H1 (cell line): ENCODE results near the gene BIRC2.

ENCODE experiments used
- BRCA1 ChIP-seq: IDR thresholded peaks from 2 replicates; pipeline ENCODE4 v1.6.1; 2012; ENCODE audit warnings: low read depth, low read length, improper control_type of control experiment
- EP300 ChIP-seq, 2 experiments: IDR thresholded peaks; 1 replicate in 1 of 2; 2 replicates in 1 of 2; pipeline ENCODE4 v1.6.1; 2011 to 2012; ENCODE audit warnings: low read depth in 2 of 2, low read length in 2 of 2, mild to moderate bottlenecking in 2 of 2, borderline replicate concordance in 1 of 2, inconsistent platforms in 1 of 2, moderate library complexity in 1 of 2
- POLR2A ChIP-seq, 2 experiments: IDR thresholded peaks; 1 replicate in 1 of 2; 2 replicates in 1 of 2; pipeline ENCODE4 v1.6.1; 2011; ENCODE audit warnings: low read depth in 2 of 2, low read length in 2 of 2, mild to moderate bottlenecking in 2 of 2; ENCODE audit errors: control extremely low read depth in 1 of 2
- TF ChIP-seq, protein P1 (sequence below), 3 experiments: IDR thresholded peaks; 1 replicate in 2 of 3; 2 replicates in 1 of 3; pipeline versions ENCODE4 v1.5.1 to v1.6.1; 2011; ENCODE audit warnings: low read length in 3 of 3, mild to moderate bottlenecking in 3 of 3, inconsistent platforms in 2 of 3, low read depth in 1 of 3, moderate library complexity in 1 of 3; ENCODE audit not compliant: insufficient read depth in 1 of 3; ENCODE audit errors: control extremely low read depth in 1 of 3

DNA sequence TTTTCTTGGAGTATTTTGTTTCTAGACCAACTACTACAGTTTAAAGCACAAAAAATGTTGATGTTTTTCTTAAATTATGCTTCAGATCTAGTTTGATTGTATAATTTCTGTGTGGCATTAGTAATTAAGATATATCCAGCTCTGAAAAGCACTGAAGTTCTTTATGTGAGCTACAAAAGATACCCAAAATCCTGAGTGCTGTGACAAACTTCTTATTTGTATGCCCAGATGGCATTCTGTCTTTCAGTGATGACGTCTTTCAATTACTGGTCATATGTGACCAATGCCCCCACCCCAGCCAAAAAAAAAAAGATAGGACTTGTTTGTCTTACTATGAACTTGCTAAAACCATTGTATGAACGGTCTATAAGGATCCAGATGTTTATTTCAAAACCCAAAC, 51.3 kb downstream of the BIRC2 start:
- TF ChIP-seq, protein P1, sequence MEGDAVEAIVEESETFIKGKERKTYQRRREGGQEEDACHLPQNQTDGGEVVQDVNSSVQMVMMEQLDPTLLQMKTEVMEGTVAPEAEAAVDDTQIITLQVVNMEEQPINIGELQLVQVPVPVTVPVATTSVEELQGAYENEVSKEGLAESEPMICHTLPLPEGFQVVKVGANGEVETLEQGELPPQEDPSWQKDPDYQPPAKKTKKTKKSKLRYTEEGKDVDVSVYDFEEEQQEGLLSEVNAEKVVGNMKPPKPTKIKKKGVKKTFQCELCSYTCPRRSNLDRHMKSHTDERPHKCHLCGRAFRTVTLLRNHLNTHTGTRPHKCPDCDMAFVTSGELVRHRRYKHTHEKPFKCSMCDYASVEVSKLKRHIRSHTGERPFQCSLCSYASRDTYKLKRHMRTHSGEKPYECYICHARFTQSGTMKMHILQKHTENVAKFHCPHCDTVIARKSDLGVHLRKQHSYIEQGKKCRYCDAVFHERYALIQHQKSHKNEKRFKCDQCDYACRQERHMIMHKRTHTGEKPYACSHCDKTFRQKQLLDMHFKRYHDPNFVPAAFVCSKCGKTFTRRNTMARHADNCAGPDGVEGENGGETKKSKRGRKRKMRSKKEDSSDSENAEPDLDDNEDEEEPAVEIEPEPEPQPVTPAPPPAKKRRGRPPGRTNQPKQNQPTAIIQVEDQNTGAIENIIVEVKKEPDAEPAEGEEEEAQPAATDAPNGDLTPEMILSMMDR (IDR thresholded peaks at IDR 0.05; ENCODE audit: control extremely low read depth in 1 of 3, insufficient read depth in 1 of 3, low read depth in 1 of 3, low read length in 3 of 3): no peak
- TF ChIP-seq BRCA1 (no peak), POLR2A (IDR thresholded peaks at IDR 0.05; ENCODE audit: control extremely low read depth in 1 of 2, low read depth in 2 of 2, low read length in 2 of 2) (no peak), EP300 (IDR thresholded peaks at IDR 0.05; ENCODE audit: borderline replicate concordance in 1 of 2, low read depth in 2 of 2, low read length in 2 of 2) (no peak)
